Bronchial epithelial cell (primary cell): Measurements from ENCODE around the gene EFNA5. TPM values are rescaled to one million over a fixed set of nuclear protein-coding genes. Genes with fewer than 3 reads are reported as not detected.

ENCODE experiments used
- DNase-seq: peaks from one replicate; pipeline ENCODE4 v3.0.0-alpha.2; 2010; ENCODE audit warnings: low read depth
- FAIRE-seq: peaks from 2 replicates; lab custom pipeline; 2011; peaks lifted over from hg19 to GRCh38; lab: Jason Lieb, UNC
- H3K27me3 ChIP-seq: 2 replicates; pipeline ENCODE4 v1.5.1; 2011; ENCODE audit warnings: low read length; ENCODE audit not compliant: control insufficient read depth, insufficient read depth
- H3K36me3 ChIP-seq: 2 replicates; pipeline ENCODE4 v1.5.1; 2011; ENCODE audit warnings: low read length; ENCODE audit not compliant: control insufficient read depth, insufficient read depth
- H3K4me3 ChIP-seq: 2 replicates; pipeline ENCODE4 v1.5.1; 2011; ENCODE audit warnings: mild to moderate bottlenecking, low read depth, low read length, control low read depth
- CTCF ChIP-seq: IDR thresholded peaks from 2 replicates; pipeline ENCODE4 v1.5.1; 2011; ENCODE audit warnings: mild to moderate bottlenecking, moderate library complexity, low read length, control low read depth, inconsistent platforms; ENCODE audit not compliant: insufficient read depth, severe bottlenecking
- total RNA-seq: library from RNA; depleted of rRNA; stranded (reverse); fragments of >200 nt; gene quantifications from 2 replicates; pipeline ENCODE4 v1.2.1, GENCODE V29; 2014

Gene EFNA5
- total RNA-seq, 1 donor from 2014 or later, result 3.9 TPM

- TF ChIP-seq CTCF, result no peak
- no peaks in the 10 kb centered on the region for H3K36me3 ChIP-seq
- no peaks in the 10 kb centered on the region for H3K27me3 ChIP-seq
- DNase-seq (no peak), FAIRE-seq (no peak)
- no peak overlapping the region for H3K4me3 ChIP-seq
These were observed 54.5 kb downstream of the EFNA5 start for GRCh38 chr5:107616213-107616612.

- H3K4me3 ChIP-seq, result no peak overlapping the region
- DNase-seq (no peak), FAIRE-seq (no peak)
- no peaks in the 10 kb centered on the region for H3K36me3 ChIP-seq
- H3K27me3 ChIP-seq, result no peaks in the 10 kb centered on the region
- no peak for TF ChIP-seq CTCF
These were observed 55.4 kb downstream of the EFNA5 start for GRCh38 chr5:107615299-107615817.

GRCh38 chr5:107612541-107612940, 58.2 kb downstream of the EFNA5 start:
- TF ChIP-seq CTCF, result no peak
- FAIRE-seq (no peak), DNase-seq (no peak)
- Histone ChIP-seq H3K27me3 (no peaks in the 10 kb centered on the region), H3K36me3 (no peaks in the 10 kb centered on the region), H3K4me3 (no peak overlapping the region)

- no peak for TF ChIP-seq CTCF
- DNase-seq (no peak), FAIRE-seq (no peak)
- Histone ChIP-seq H3K4me3 (no peak overlapping the region), H3K27me3 (no peaks in the 10 kb centered on the region), H3K36me3 (no peaks in the 10 kb centered on the region)
These were observed 59.9 kb downstream of the EFNA5 start for GRCh38 chr5:107610798-107611197.

GRCh38 chr5:107607671-107608345, 62.9 kb downstream of the EFNA5 start:
- DNase-seq, result no peak
- no peak for TF ChIP-seq CTCF
- FAIRE-seq, result peak; percentile 13
- Histone ChIP-seq H3K27me3 (no peaks in the 10 kb centered on the region), H3K4me3 (no peak overlapping the region), H3K36me3 (no peaks in the 10 kb centered on the region)

GRCh38 chr5:107607196-107607595, 63.5 kb downstream of the EFNA5 start:
- no peaks in the 10 kb centered on the region for H3K27me3 ChIP-seq
- no peak for FAIRE-seq
- no peak for TF ChIP-seq CTCF
- DNase-seq, result no peak
- H3K4me3 ChIP-seq, result no peak overlapping the region
- H3K36me3 ChIP-seq, result no peaks in the 10 kb centered on the region
